ENCODE data around the gene NPM1.
"Not testable (repeated sequence)": the region's sequence is repeated elsewhere in the genome, so short reads cannot be mapped to it uniquely, and the experiment has no call there.

NPM1 gene

GRCh38 chr5:171397599-171397998 lies 9.9 kb downstream of the NPM1 start:
- TF ChIP-seq CTCF (IDR thresholded peaks at IDR 0.05; ENCODE audit: control extremely low read depth, extremely low read depth, low read depth, missing control alignments) = no peak
- POLR2A ChIA-PET = interaction anchor here (1.7 kb wide), 1 partner anchor 9 kb away, joined by 6 read pairs; no protein-coding TSS in a partner anchor
- DNase-seq (ENCODE audit: extremely low spot score) = no peak
- CTCF ChIA-PET = no interaction called here

- POLR2A ChIA-PET = interaction anchor here (1.2 kb wide), 1 partner anchor 11 kb away, joined by 3 read pairs; the partner anchor contains the start of gene NPM1
- CTCF ChIA-PET; DNase-seq (ENCODE audit: extremely low spot score): not testable (repeated sequence)
Measured at GRCh38 chr5:171398660-171399059, 11.0 kb downstream of the NPM1 start.

- DNase-seq (ENCODE audit: extremely low spot score) = no peak
- ChIA-PET POLR2A (no interaction called here), CTCF (no interaction called here)
- no peak for TF ChIP-seq CTCF (IDR thresholded peaks at IDR 0.05; ENCODE audit: control extremely low read depth, extremely low read depth, low read depth, missing control alignments)
Measured at GRCh38 chr5:171400169-171400568, 12.5 kb downstream of the NPM1 start.

GRCh38 chr5:171401167-171401947 lies 13.7 kb downstream of the NPM1 start:
- DNase-seq (ENCODE audit: extremely low spot score) = no peak
- ChIA-PET CTCF (no interaction called here), POLR2A (interaction anchor here (0.7 kb wide), 1 partner anchor 12 kb away, joined by 3 read pairs; no protein-coding TSS in a partner anchor)
- TF ChIP-seq CTCF (IDR thresholded peaks at IDR 0.05; ENCODE audit: control extremely low read depth, extremely low read depth, low read depth, missing control alignments) = no peak

- CTCF ChIA-PET = not testable (repeated sequence)
Measured at GRCh38 chr5:171402751-171403150, 15.1 kb downstream of the NPM1 start.

GRCh38 chr5:171405615-171406014 lies 18.0 kb downstream of the NPM1 start:
- CTCF ChIA-PET = interaction anchor here (0.7 to 1.9 kb wide), 4 partner anchors 8 to 503 kb away, joined by 3 to 12 read pairs (median 4); partner anchors contain the start of gene FGF18
- DNase-seq (ENCODE audit: extremely low spot score) = no peak
- POLR2A ChIA-PET = interaction anchor here (1.3 kb wide), 1 partner anchor 13 kb away, joined by 6 read pairs; no protein-coding TSS in a partner anchor

More at GRCh38 chr5:171402751-171403150, 15.1 kb downstream of the NPM1 start:
- DNase-seq (ENCODE audit: extremely low spot score); POLR2A ChIA-PET: not testable (repeated sequence)

GRCh38 chr5:171407234-171407633 lies 19.6 kb downstream of the NPM1 start:
- ChIA-PET POLR2A (no interaction called here), CTCF (interaction anchor here (3.2 kb wide), 1 partner anchor 12 kb away, joined by 20 read pairs; the partner anchor contains the start of gene FGF18)
- TF ChIP-seq CTCF (IDR thresholded peaks at IDR 0.05; ENCODE audit: control extremely low read depth, extremely low read depth, low read depth, missing control alignments) = no peak
- no peak for DNase-seq (ENCODE audit: extremely low spot score)

More at GRCh38 chr5:171405615-171406014, 18.0 kb downstream of the NPM1 start:
- TF ChIP-seq CTCF (IDR thresholded peaks at IDR 0.05; ENCODE audit: control extremely low read depth, extremely low read depth, low read depth, missing control alignments) = peak; percentile 28
